ENCODE data around the gene DIS3L2.

DNA sequence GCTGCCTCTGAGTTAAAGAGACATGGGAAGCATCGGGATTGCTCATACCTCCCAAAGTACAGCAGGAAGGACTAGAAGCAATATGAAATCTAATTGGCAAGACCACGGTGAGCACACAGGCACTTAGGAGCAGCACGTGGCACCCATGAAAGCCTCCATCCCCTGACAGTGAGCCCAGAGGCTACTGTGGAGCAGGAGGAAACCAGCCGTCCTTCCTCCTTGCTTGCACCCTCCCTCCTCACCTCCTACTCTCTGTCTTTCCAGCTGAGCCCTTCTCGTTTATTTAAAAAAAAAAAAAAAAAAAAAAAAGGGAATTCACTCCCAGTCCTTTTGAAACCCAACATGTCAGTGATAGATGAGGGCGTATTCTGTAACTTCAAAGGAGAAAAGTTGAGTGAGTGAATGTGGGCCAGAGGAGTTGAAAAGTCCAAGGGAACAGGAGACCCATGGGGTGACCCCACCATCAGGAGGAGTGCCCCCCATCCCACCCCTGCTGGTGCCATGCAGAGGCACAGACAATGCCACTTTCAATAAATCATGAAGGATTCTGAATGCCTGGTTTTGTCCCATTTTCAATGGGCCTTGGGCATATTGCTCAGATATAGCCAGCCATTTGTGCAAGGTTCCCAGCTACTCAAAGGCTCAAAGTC, 320.5 kb downstream of the DIS3L2 start:
- TF ChIP-seq POLR2A (IDR thresholded peaks at IDR 0.05): no peak
- TF ChIP-seq, protein P1, sequence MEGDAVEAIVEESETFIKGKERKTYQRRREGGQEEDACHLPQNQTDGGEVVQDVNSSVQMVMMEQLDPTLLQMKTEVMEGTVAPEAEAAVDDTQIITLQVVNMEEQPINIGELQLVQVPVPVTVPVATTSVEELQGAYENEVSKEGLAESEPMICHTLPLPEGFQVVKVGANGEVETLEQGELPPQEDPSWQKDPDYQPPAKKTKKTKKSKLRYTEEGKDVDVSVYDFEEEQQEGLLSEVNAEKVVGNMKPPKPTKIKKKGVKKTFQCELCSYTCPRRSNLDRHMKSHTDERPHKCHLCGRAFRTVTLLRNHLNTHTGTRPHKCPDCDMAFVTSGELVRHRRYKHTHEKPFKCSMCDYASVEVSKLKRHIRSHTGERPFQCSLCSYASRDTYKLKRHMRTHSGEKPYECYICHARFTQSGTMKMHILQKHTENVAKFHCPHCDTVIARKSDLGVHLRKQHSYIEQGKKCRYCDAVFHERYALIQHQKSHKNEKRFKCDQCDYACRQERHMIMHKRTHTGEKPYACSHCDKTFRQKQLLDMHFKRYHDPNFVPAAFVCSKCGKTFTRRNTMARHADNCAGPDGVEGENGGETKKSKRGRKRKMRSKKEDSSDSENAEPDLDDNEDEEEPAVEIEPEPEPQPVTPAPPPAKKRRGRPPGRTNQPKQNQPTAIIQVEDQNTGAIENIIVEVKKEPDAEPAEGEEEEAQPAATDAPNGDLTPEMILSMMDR (IDR thresholded peaks at IDR 0.05): no peak
